Measurements from ENCODE around the gene CDK16. TPM values are rescaled to one million over a fixed set of nuclear protein-coding genes. Genes with fewer than 3 reads are reported as not detected.

CDK16 gene
- polyA plus RNA-seq, 1 donor from 2014 or later = 99.0 TPM

DNA sequence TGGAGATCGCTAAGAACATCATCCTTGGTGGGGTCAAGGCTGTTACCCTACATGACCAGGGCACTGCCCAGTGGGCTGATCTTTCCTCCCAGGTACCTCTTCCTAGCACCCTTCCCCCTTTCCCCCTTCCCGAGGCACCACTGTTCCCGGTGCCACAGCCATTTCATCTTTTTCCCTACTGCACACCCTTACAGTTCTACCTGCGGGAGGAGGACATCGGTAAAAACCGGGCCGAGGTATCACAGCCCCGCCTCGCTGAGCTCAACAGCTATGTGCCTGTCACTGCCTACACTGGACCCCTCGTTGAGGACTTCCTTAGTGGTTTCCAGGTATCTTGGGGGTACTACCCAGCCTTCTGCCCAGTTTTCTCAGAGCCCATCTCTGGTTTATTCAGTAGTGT lies 19.2 kb upstream of the CDK16 start:
- Histone ChIP-seq H3K36me3 (ENCODE audit: insufficient read depth, low read length) (no peaks in the 10 kb centered on the region), H3K9me2 (ENCODE audit: insufficient read depth, low read length) (no peaks in the 10 kb centered on the region), H3K4me2 (ENCODE audit: low read length) (no peak overlapping the region), H3K4me3 (ENCODE audit: low read length) (no peak overlapping the region), H3K79me2 (replicated peaks; ENCODE audit: insufficient read depth, low read length) (peaks cover 39% of the 10 kb centered on the region), H3K9ac (ENCODE audit: low read length) (no peak overlapping the region), H3F3A (ENCODE audit: insufficient read depth, low read length, poor library complexity, severe bottlenecking) (no peaks in the 10 kb centered on the region), H3K9me3 (ENCODE audit: low read length) (no peaks in the 10 kb centered on the region), H2AFZ (ENCODE audit: low read depth, low read length) (no peak overlapping the region), H3K27ac (ENCODE audit: low read length) (no peak overlapping the region), H4K20me1 (ENCODE audit: insufficient read depth) (peaks cover 15% of the 10 kb centered on the region), H3K27me3 (ENCODE audit: insufficient read depth, low read depth, low read length) (no peaks in the 10 kb centered on the region)
- no peak for TF ChIP-seq EP300 (conservative IDR thresholded peaks at IDR 0.05; ENCODE audit: poor library complexity, severe bottlenecking)
- TF ChIP-seq MXI1 (conservative IDR thresholded peaks at IDR 0.05; ENCODE audit: poor library complexity, severe bottlenecking) = no peak
- TF ChIP-seq EZH2 (IDR thresholded peaks at IDR 0.05; ENCODE audit: borderline replicate concordance, insufficient read depth, low read length, poor library complexity, severe bottlenecking) = no peak
- TF ChIP-seq, protein P1, sequence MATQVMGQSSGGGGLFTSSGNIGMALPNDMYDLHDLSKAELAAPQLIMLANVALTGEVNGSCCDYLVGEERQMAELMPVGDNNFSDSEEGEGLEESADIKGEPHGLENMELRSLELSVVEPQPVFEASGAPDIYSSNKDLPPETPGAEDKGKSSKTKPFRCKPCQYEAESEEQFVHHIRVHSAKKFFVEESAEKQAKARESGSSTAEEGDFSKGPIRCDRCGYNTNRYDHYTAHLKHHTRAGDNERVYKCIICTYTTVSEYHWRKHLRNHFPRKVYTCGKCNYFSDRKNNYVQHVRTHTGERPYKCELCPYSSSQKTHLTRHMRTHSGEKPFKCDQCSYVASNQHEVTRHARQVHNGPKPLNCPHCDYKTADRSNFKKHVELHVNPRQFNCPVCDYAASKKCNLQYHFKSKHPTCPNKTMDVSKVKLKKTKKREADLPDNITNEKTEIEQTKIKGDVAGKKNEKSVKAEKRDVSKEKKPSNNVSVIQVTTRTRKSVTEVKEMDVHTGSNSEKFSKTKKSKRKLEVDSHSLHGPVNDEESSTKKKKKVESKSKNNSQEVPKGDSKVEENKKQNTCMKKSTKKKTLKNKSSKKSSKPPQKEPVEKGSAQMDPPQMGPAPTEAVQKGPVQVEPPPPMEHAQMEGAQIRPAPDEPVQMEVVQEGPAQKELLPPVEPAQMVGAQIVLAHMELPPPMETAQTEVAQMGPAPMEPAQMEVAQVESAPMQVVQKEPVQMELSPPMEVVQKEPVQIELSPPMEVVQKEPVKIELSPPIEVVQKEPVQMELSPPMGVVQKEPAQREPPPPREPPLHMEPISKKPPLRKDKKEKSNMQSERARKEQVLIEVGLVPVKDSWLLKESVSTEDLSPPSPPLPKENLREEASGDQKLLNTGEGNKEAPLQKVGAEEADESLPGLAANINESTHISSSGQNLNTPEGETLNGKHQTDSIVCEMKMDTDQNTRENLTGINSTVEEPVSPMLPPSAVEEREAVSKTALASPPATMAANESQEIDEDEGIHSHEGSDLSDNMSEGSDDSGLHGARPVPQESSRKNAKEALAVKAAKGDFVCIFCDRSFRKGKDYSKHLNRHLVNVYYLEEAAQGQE (IDR thresholded peaks at IDR 0.05; ENCODE audit: borderline replicate concordance) = no peak
- TF ChIP-seq POLR2AphosphoS5 (IDR thresholded peaks at IDR 0.05) = no peak
- TF ChIP-seq, protein P2, sequence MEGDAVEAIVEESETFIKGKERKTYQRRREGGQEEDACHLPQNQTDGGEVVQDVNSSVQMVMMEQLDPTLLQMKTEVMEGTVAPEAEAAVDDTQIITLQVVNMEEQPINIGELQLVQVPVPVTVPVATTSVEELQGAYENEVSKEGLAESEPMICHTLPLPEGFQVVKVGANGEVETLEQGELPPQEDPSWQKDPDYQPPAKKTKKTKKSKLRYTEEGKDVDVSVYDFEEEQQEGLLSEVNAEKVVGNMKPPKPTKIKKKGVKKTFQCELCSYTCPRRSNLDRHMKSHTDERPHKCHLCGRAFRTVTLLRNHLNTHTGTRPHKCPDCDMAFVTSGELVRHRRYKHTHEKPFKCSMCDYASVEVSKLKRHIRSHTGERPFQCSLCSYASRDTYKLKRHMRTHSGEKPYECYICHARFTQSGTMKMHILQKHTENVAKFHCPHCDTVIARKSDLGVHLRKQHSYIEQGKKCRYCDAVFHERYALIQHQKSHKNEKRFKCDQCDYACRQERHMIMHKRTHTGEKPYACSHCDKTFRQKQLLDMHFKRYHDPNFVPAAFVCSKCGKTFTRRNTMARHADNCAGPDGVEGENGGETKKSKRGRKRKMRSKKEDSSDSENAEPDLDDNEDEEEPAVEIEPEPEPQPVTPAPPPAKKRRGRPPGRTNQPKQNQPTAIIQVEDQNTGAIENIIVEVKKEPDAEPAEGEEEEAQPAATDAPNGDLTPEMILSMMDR (IDR thresholded peaks at IDR 0.05; ENCODE audit: poor library complexity, severe bottlenecking) = no peak
- no peak for TF ChIP-seq RAD21 (conservative IDR thresholded peaks at IDR 0.05)
- no peak for TF ChIP-seq SMC3 (conservative IDR thresholded peaks at IDR 0.05; ENCODE audit: poor library complexity)
- TF ChIP-seq TAF1 (IDR thresholded peaks at IDR 0.05; ENCODE audit: low read depth) = no peak

DNA sequence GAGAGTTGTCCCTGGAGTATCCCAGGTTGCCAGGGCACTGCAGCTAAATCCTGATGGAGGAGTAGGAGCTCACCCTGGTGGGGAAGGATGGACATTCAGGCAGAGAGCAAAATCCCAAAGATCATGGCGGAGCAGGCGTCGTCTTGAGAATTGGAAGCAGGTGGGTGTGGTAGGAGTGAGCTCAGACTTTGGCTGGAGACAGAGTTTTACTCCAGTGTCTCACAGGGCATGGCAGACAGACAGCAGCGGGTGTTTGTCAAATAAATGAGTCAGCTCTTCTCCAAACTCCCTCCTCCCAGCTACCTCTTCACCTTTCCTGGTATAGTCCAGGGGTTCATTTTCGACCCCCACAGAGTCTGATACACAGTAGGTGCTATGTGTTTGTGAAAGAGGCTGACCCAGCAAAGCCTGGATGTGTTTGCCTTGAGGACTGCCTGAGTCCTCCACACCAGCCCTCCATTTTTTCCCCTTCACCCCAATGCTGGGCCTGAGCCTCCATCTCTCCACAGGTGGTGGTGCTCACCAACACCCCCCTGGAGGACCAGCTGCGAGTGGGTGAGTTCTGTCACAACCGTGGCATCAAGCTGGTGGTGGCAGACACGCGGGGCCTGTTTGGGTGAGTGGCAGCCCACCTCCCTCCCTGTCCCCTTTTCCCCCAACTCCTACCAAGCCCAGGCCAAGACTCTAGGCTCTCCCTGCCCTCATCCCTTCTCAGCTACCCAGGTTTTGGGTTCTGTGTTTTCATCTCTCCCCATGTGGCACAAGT lies 17.9 kb upstream of the CDK16 start:
- Histone ChIP-seq H3K36me3 (ENCODE audit: insufficient read depth, low read length) (no peaks in the 10 kb centered on the region), H3K4me3 (ENCODE audit: low read length) (no peak overlapping the region), H3K27ac (ENCODE audit: low read length) (no peak overlapping the region), H2AFZ (ENCODE audit: low read depth, low read length) (no peak overlapping the region), H3K79me2 (replicated peaks; ENCODE audit: insufficient read depth, low read length) (peaks cover 26% of the 10 kb centered on the region), H3K9me3 (ENCODE audit: low read length) (no peaks in the 10 kb centered on the region), H3K27me3 (ENCODE audit: insufficient read depth, low read depth, low read length) (no peaks in the 10 kb centered on the region), H3K9ac (ENCODE audit: low read length) (no peak overlapping the region), H4K20me1 (ENCODE audit: insufficient read depth) (peaks cover 15% of the 10 kb centered on the region), H3F3A (ENCODE audit: insufficient read depth, low read length, poor library complexity, severe bottlenecking) (no peaks in the 10 kb centered on the region), H3K9me2 (ENCODE audit: insufficient read depth, low read length) (no peaks in the 10 kb centered on the region), H3K4me2 (ENCODE audit: low read length) (no peak overlapping the region)
- TF ChIP-seq EP300 (conservative IDR thresholded peaks at IDR 0.05; ENCODE audit: poor library complexity, severe bottlenecking) = no peak
- no peak for TF ChIP-seq SMC3 (conservative IDR thresholded peaks at IDR 0.05; ENCODE audit: poor library complexity)
- TF ChIP-seq, protein P2 (IDR thresholded peaks at IDR 0.05; ENCODE audit: poor library complexity, severe bottlenecking) = no peak
- no peak for TF ChIP-seq RAD21 (conservative IDR thresholded peaks at IDR 0.05)
- TF ChIP-seq, protein P1 (IDR thresholded peaks at IDR 0.05; ENCODE audit: borderline replicate concordance) = no peak
- TF ChIP-seq TAF1 (IDR thresholded peaks at IDR 0.05; ENCODE audit: low read depth) = no peak
- no peak for TF ChIP-seq EZH2 (IDR thresholded peaks at IDR 0.05; ENCODE audit: borderline replicate concordance, insufficient read depth, low read length, poor library complexity, severe bottlenecking)

Data from neural cell (in vitro differentiated cells).